A673 (cell line): ENCODE data around the gene CIAO2A.

Experiments
- CTCF ChIP-seq: fragments of 300-800, 200-600 bp; sonication (generic); conservative IDR thresholded peaks from 2 replicates; pipeline ENCODE4 v1.5.1; 2017; ENCODE audit warnings: low read depth, mild to moderate bottlenecking, antibody characterized with exemption, low read length, moderate library complexity, mixed read lengths
- EZH2 ChIP-seq: fragments of 200-600 bp; sonication (generic); IDR thresholded peaks from 2 replicates; pipeline ENCODE4 v1.6.1; 2017; ENCODE audit warnings: borderline replicate concordance, low read depth, mild to moderate bottlenecking, mixed read lengths, antibody characterized with exemption, low read length; ENCODE audit not compliant: poor library complexity, severe bottlenecking

DNA sequence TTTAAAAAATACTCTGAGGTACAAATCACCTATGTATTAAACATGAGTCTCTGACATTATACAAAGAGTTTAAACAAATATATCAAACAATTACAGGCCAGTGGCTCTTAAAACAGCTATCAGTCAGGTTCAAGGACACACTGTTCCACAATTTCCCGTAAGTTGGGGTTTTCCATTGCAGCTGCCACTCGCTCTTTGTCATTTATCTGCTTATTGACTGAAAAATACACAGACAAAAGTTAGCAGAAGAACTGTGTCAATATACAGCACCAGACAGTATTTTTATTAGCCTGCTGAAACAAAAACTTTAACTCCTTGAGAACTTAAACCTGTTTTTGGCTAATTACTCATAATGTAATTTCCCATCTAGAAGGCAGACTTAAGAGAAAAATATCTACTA is 20.8 kb downstream of the CIAO2A start:
- TF ChIP-seq CTCF (no peak), EZH2 (no peak)
